Activated CD4-positive, CD25-positive, alpha-beta regulatory T cell treated with anti-CD3 and anti-CD28 coated beads, Interleukin-2, amount 50 U/mL, for 16 hours (primary cell): ENCODE measurements around the gene PLN.

Experiments used
- DNase-seq: peaks from one replicate; pipeline ENCODE4 v3.0.0-alpha.2; 2020; ENCODE audit warnings: low read depth, low spot score

PLN gene

DNA sequence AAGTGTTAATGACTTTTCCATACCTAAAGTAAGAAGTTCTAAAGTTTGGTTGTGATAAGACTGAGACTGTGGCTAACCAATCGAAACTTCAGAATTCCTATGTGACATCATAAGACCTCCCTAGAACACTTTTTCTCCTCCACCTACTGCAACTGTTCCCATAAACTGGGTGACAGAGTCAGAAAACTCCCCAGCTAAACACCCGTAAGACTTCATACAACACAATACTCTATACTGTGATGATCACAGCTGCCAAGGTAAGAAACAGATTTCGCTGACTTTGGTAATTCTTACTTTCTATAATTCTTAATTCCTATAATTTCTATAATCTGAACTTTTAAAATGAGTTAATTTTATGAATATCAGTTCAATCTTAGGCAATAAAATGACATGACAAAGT is at the start of gene PLN:
TSS of gene PLN (plus strand) at position 161 of the 400 bp plus-strand sequence. CDS start 10,626 bp downstream, outside the sequence.
- no peak for DNase-seq

DNA sequence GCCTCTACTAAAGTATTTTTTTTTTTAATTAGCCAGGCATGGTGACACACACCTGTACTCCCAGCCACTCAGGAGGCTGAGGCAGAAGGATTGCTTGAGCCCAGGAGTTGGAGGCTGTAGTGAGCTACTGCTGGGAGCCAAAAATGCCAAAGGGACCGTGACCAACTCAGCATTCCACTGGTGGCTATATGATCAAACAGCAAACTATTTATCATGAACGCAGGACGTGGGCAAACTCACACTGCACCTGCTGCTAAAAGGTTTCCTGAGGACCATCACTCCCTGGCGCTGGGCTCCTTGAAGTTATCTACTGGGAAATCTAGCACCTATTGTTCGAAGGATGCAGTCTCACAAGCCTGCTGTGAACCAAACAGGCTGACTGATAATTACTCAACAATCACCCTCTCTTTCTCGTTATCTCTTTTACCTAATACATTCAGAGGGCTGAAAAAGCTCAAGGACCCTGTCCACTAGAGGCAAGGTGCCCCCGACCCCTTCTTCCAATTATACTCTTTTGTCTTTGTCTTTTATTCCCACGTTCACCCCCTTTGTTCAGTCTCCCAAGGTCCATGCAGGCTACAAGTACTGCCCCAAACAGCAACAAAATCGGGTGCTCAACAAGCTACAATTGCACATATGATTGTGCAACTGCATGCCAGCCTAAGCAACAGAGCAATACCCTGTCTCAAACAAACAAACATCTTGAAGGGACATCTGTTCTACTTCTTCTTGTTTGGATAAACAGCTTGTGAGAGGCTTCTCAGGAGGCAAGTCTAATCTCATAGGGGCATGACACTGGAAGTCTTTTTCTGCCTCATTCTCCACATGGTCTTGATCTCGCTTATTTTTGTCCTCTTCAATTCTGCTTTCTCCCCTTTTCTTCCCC is 47.7 kb upstream of the PLN start:
- DNase-seq = no peak

DNA sequence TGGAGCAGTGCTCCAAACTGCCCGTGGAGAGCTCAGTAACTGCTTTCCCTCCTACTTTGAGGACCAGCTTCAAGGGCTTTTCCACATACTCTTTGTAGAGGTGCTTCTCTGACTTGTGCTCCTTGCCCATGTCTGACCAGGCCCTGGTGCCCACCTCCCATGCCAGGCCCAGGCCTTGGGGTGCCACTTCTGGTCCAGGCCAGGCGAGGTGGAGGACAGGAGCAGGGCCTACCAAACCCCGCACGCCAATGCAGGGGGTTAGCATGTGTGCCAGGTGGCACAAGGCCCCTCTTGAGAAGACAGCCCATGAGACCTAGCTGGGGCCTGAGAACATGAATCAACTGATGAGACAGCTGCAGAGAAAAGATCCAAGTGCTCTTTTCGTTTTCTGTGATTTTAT is 47.0 kb upstream of the PLN start:
- DNase-seq = no peak

DNA sequence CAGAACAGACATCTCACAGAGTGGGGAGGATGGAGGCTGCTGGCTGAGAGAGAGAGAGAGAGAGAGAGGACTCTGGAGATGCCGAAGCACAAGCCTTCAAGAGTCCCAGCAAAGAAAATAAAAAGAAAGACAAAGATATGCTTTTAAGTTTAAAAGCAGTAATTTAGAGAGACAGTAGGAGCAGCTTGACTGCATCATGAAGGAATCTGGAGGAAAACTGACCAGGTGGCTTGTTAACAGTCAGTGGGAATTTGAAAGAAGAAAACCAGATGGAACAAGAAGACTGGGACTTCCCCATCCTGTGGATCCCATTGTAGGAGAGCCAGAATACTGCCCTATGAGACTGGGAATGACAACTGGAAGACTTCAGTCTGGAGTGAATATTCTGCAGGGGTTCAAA is 46.3 kb upstream of the PLN start:
- no peak for DNase-seq

DNA sequence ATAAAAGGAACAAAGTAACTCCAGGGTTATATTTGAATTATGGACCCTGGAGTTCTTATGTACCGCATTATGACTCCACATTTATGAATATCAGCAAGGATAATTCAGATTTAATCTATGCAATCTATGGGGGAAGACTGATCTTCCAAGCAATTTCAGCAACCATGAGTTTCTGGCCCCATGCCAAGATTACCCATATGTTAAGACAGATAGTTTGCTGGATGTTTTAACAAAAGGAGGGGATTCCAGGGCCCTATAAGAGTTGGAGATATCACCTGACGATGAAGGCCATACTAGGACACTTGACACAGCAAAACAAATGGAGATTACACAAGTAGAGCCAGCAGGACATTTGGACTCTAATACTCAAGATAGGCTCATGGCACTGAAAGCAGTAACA is 45.9 kb upstream of the PLN start:
- no peak for DNase-seq

DNA sequence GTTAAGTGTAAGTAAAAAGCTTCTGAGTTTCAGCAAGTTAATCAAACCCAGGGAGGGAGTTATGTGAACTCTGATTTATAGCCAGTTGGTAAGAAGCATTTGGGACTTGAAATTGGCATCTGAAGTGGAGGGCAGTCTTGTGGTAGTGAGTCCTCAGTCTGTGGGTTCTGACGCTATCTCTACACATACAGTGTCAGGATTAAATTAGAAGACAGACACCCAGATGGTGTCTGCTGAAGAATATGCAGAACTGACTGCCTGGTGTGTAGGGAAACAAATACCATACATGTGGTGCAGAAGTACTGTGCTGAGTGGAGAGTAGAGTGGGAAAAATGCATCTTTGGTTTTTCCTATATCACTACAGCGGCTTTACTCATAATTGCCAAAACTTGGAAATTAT is 43.5 kb upstream of the PLN start:
- no peak for DNase-seq

DNA sequence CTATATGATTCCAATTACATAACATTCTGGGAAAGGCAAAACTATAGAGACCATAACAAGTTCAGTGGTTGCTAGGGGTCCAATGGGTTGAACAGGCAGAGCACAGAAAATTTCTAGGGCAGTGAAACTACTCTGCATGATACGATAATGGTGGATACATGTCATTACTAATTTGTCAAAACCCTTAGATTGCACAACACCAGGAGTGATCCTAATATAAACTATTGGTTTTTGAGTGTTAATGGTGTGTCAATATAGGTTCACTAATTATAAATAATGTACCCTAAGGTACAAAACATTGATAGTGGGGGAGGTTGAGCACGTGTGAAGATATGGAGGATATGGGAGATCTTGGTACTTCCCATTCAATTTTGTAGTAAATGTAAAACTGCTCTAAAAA is 42.4 kb upstream of the PLN start:
- DNase-seq = no peak

DNA sequence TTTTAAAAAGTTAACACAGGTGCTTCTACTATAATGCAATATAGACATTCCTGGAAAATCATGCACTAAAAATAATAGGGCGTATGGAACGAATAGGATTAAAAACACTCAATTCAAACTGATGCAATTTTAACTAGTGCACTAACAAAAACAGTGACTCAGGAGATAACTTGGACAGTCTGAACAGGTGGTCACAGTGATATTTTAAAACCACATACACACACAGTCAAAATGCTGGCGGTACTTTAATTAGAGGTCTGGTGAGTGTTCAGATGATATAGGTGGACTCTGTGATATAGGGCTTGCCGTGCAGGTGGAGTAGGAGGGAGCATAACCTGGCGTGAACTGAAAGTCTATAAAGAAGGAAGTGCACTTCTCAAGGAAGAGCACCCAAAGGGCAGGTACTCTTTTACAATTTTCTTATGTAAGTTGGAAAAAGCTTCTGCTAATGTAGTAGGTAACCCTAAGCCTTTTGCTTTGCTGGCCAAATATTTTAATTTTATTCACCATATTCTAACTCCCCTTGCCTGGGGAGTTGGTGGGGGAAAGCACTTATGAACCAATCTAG is 41.9 kb upstream of the PLN start:
- DNase-seq = no peak

DNA sequence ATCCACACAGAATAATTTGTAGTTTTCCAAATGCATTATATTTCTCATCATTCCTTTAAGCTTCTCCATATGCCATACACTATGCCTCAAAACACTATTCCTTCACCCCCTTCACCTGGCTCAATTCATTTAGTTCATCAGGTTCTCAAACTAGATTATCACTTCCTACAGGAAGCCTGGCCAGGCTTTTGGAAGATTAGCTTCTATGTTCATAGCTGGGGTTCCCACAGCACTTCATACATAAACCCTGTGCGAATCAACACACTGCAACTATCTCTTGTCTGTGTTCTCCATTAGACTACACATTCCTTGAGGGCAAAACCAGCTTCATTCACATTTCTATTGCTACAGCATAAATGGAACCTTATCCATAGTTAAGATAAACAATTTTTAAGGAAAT is 40.5 kb upstream of the PLN start:
- DNase-seq = no peak

DNA sequence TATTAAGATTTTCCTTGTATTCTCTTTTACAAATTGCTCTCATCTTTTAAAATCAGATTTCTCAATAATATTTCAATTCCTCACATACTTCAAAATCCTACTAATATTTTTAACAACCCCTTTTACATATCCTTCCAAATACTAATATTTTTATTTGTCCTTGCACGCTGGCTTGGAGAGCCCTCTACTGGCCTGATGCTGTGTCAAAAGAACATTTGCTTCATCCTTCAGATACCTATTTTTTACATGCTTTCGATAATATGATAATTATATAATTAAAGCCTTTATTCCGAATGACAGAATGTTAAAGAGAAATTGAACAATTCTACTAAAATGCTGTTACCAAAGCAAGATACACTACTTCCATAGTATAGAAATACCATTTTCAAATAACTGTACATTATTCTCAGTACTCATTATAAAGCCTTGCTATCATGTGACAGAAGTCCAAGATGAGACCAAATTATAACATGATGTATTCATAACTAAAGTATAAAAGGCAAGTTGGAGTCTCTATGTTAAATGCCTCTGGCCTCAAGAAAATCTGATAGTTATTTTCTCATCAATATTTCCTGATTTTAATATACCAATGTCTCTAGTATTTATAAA is 39.0 kb upstream of the PLN start:
- no peak for DNase-seq

DNA sequence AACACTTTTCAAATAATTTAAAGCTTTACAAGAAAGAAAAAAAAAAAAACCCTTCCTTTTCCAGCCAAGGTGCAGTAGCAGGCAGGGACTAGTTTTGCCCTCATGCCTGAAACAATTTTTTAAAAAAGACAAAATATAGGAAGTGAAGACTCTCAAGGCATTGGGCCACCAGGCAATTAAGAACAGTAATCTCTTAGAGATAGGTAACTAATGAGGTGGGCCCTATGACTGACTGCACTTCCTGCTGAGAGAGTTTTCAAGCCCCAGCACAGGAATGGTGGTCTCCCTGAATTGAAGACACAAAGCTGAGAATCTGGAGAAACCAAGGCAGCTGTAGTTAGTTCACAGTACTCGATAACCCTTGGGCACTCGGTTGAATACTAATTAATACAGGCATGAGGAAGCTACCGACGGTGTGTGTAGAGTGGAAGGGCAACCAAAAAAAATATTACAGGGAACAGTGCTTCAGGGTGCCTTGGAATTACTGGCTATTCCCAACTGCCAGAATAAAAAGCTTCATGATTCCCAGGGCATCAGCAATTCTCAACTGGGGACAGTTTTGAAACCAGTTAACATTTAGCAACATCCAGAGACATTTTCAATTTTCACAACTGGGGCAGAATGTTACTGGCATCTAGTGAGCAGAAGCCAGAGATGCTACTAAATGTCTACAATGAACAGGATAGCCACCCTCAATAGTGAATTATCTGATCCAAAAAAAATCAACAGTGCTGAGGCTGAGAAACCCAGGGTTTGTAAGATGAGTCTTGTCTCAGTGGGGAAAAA is 36.0 kb upstream of the PLN start:
- DNase-seq = no peak

DNA sequence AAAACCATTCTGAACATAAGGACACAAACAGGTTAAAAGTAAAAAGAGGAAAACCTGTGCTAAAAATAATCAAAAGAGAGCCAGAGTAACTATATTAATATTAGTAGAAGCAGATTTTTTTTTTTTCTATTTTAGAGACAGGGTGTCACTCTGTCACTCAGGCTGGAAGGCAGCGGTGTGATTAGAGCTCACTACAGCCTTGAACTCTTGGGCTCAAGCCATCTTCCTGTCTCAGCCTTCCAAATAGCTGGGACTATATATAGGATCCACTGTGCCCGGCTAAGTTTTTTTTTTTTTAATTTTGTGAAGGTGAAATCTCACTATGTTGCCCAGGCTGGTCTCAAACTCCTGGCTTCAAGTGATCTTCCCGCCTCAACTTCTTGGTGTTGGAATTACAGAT is 33.4 kb upstream of the PLN start:
- no peak for DNase-seq

DNA sequence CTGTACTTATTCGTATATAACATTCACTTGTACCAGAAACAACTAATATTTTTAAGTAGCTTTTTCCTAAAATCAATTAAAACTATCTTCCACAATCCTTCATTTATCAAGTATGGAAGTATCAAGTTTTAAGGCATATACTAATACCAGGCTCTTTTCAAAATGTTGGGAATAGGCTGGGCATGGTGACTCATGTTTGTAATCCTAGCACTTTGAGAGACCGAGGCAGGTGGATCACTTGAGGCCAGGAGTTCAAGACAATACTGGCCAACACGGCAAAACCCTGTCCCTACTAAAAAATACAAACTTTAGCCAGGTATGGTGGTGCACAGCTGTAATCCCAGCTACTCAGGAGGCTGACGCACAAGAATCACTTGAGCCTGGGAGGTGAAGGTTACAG is 25.7 kb upstream of the PLN start:
- DNase-seq = no peak

DNA sequence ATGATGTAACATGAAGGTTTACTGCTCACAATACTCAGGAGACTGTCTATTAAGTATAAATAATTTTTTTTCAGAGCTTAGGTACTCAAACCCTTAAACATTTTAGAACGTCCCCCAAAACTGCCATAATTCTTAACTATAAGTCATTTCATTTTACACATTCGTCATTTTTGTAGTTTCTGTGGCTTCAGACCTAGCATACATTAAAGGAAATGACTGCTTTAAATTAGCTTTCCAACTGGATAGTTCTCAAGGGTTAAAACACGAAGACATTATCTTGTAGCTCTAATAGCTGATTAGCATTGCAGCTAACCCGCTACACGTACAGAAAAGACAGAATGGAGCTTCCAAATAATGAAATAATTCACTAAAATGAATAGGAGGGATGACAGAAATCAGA is 24.9 kb upstream of the PLN start:
- DNase-seq = no peak

DNA sequence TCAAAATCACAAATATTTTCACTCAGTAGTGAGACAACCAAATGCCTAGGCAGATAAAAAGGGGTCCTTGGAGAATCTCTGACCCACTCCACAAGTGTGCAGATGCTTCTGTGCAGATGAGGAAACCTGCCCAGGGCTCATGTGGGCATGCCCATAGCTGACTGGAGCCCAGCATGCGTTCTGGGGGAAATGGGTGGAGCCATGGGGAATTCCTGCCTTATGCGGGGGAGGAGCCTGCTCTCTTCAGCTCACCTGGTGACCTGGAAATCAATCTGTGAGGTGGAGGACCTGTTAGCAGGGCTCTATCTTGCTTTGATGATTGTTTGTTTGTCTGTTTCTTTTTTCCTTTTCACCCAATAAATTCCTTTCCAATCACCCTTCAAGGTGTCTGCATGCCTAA is 23.4 kb upstream of the PLN start:
- no peak for DNase-seq

DNA sequence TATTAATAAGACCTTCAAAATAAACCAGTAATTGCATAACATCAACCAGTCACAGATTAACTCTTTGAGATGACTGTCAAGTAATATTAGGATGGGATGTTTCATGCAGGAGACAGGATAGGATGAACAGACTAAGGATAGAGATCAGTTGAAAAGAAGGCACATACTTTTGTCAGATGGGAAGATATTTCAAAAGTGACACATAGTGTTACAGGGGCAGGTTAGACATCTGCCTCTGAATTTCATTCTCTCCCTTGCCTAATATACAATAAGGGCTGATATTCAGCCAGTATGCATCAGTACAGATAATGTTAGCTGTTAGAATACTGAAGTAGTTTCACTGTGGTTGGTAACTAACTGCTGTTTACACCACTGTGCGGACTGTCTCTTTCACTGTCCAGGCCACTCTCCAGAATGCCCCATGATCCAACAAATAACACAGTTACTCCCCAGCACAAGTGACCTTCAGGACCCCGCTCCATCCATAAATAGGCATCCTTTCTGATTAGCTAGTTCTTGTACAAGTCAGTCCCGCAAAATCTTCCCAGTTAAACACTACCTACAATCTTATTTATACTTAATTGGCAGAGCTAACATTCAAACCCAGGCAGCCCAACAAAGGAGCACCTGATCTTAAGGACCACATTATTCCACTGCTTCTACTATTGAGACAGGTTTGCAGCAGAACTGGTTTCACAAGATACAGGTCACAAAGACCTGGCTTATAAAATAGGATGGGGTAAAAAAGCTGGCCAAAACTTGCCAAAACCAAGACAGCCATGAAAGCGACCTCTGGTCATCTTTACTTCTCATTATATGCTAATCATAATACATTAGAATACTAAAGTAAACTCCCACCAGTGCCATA is 21.9 kb upstream of the PLN start:
- no peak for DNase-seq

DNA sequence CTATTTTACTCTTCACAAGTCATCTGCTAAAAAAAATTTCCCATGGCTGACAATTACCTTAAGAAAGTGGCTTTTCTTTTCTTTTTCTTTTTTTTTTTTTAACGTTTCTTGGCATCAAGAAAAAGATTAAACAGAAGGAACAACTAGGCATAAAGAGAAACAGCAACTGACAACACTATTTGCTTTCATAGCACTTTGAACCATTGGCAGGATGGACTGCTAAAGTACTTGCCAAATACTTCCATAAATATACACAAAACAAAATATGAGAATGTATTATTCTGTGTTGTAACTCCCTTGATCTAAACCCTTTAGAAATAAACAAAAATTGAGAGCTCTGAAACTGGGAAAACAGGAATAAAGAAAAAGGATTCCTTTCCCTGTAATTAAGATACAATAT is 20.0 kb upstream of the PLN start:
- DNase-seq = no peak

DNA sequence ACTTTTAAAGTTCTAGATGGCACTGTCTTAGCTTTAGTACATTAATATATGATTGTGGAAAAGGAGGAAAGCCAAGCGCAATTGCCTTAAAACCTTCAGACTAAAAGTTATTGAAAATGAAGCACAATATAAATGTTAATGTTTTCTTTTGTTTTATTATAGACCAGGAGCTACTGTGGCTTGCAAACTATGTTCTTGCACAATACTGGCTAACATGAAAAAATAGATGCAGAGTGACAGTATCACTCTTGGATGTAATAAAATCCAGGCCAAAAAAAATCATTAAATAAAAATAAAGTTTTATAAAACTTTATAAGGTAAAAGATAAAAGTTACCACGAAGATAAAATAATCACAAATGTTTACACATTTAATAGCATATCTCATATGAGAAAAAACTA is 18.3 kb upstream of the PLN start:
- DNase-seq = no peak

DNA sequence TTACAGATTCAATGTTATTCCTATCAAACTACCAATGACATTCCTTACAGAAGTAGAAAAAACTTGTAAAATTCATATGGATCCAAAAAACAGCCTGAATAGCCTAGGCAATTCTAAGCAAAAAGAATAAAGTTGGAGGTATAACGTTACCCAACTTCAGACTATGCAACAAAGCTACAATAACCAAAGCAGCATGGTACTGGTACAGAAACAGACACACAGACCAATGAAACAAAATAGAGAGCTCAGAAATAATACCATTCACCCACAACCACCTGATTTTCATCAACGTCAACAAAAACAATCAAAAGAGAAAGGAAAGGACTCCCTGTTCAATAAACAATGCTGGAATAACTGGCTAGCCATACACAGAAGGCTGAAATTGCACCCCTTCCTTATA is 17.2 kb upstream of the PLN start:
- DNase-seq = no peak

DNA sequence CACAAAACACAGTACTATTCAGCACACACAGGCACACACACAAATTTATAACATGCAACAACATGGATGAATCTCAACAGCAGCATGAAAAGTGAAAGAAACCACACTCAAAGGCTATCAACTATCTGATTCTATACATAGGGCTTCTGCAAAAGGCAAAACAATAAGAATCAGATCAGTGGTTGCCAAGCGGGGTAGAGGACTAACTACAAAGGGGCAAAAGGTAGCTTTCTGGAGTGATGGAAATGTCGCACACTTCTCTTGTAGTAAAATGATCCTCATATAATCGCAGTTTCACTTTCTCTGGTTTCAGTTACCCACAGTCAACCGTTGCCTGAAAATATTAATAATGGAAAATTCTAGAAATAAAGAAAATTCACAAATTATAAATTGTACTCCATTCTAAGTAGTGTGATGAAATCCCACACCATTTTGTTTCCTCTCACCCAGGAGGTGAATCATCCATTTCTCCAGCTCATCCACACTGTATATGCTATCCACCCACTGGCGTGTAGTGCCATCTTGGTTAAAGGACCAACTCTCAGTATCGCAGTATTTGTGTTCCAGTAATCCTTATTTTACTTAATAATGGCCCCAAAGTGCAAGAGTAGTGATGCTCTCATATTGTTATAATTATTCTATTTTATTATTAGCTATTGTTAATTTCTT is 12.8 kb upstream of the PLN start:
- no peak for DNase-seq

DNA sequence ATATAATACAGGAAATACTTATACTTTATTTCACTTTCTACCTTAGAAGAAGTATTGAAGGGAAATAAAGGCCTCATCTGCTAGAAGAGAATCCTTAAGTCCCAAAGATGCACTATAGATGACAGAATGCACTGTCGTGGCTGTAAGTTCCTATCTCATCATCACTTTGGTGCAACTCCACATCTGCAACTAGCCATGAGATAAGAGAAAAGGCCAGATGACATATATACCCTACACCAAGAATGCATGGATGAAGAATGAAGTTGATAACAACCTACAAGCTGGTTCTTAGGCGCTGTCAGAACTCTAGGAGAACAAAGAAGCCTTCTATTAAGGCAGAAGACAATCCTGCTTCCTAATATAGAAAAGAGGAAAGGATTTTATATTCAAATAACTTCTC is 11.6 kb upstream of the PLN start:
- DNase-seq = no peak
